ENCODE results near the gene BHLHE23. TPM values are rescaled to one million over a fixed set of nuclear protein-coding genes. Genes with fewer than 3 reads are reported as not detected.

The BHLHE23 gene
- total and polyA plus RNA-seq, 2 donors (not counting 1 experiment from before 2014, with no cell fraction given): not detected

GRCh38 chr20:62972845-62973745 is 33.7 kb downstream of the BHLHE23 start:
- Histone ChIP-seq H3K4me1 (ENCODE audit: control insufficient read depth, extremely low read depth, insufficient read depth, low read length) (no peaks in the 10 kb centered on the region), H3K9ac (ENCODE audit: insufficient read depth, low read length) (no peak overlapping the region), H4K20me1 (ENCODE audit: control insufficient read depth, extremely low read depth, insufficient read depth, low read length) (no peaks in the 10 kb centered on the region), H3K4me2 (ENCODE audit: extremely low read depth, insufficient read depth, low read length) (no peak overlapping the region), H3K27ac (ENCODE audit: insufficient read depth, low read length) (no peak overlapping the region), H3K4me3 (replicated peaks in 1 of 4; ENCODE audit: control extremely low read depth in 1 of 4, insufficient read depth in 1 of 4, low read depth in 3 of 4, low read length in 4 of 4) (peak overlapping the region in 1 of 4 experiments; percentile 34), H3K36me3 (ENCODE audit: control insufficient read depth, insufficient read depth, low read length) (no peaks in the 10 kb centered on the region), H3K27me3 (ENCODE audit: control insufficient read depth, insufficient read depth, low read length) (peaks cover 22% of the 10 kb centered on the region), H3K9me3 (ENCODE audit: control insufficient read depth, insufficient read depth, low read depth, low read length) (no peaks in the 10 kb centered on the region), H2AFZ (ENCODE audit: low read length) (no peak overlapping the region), H3K79me2 (ENCODE audit: control insufficient read depth, insufficient read depth, low read length) (no peaks in the 10 kb centered on the region)
- peak; percentile 63 for TF ChIP-seq EZH2 (IDR thresholded peaks at IDR 0.05; ENCODE audit: low read length, missing control alignments)
- no peak for TF ChIP-seq CTCF (conservative IDR thresholded peaks at IDR 0.05 in 1 of 2, IDR thresholded peaks at IDR 0.05 in 1 of 2; ENCODE audit: low read depth in 1 of 2, low read length in 2 of 2)
- no peak for DNase-seq (ENCODE audit: low read depth in 2 of 2)

- no peak overlapping the region for H3K27ac ChIP-seq (ENCODE audit: insufficient read depth, low read length)
- H3K4me3 ChIP-seq (replicated peaks in 1 of 4; ENCODE audit: control extremely low read depth in 1 of 4, insufficient read depth in 1 of 4, low read depth in 3 of 4, low read length in 4 of 4): peak overlapping the region in 1 of 4 experiments; percentile 34
- H3K4me2 ChIP-seq (ENCODE audit: extremely low read depth, insufficient read depth, low read length): peak overlapping the region; percentile 32
- H2AFZ ChIP-seq (ENCODE audit: low read length): peak overlapping the region; percentile 37
- H3K27me3 ChIP-seq (ENCODE audit: control insufficient read depth, insufficient read depth, low read length): peaks cover 17% of the 10 kb centered on the region
- H3K9ac ChIP-seq (ENCODE audit: insufficient read depth, low read length): no peak overlapping the region
- H3K4me1 ChIP-seq (ENCODE audit: control insufficient read depth, extremely low read depth, insufficient read depth, low read length): no peaks in the 10 kb centered on the region
- TF ChIP-seq CTCF (conservative IDR thresholded peaks at IDR 0.05 in 1 of 2, IDR thresholded peaks at IDR 0.05 in 1 of 2; ENCODE audit: low read depth in 1 of 2, low read length in 2 of 2) (peak; percentile 71 to 85), EZH2 (IDR thresholded peaks at IDR 0.05; ENCODE audit: low read length, missing control alignments) (no peak)
- H3K9me3 ChIP-seq (ENCODE audit: control insufficient read depth, insufficient read depth, low read depth, low read length): no peaks in the 10 kb centered on the region
- DNase-seq (ENCODE audit: low read depth in 2 of 2): peak; percentile 65 to 73
- H3K79me2 ChIP-seq (ENCODE audit: control insufficient read depth, insufficient read depth, low read length): no peaks in the 10 kb centered on the region
- no peaks in the 10 kb centered on the region for H3K36me3 ChIP-seq (ENCODE audit: control insufficient read depth, insufficient read depth, low read length)
- no peaks in the 10 kb centered on the region for H4K20me1 ChIP-seq (ENCODE audit: control insufficient read depth, extremely low read depth, insufficient read depth, low read length)
Observed at GRCh38 chr20:62971950-62972844, 34.6 kb downstream of the BHLHE23 start.
